ENCODE measurements around the gene CPXM2.

Gene CPXM2

DNA sequence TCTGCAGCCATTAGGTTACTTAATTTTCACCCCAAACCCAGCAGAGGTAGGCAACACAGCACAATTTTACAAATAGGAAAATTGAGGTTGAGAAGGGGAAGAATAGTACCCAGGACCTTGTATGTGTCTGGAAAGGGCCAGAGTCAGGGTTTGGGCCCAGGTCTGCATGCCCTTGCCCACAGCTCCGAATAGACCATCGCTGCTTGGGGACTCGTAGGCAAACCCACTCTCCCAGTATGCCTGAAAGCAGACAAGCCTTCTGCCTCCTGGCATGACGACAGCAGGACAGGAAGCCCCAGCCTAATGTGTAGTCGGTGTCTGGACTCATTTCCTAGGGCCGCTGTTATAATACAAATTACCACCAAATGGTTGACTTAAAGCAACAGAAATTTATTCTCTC, 133.8 kb downstream of the CPXM2 start:
- TF ChIP-seq TAF1 (IDR thresholded peaks at IDR 0.05; ENCODE audit: borderline replicate concordance, insufficient read depth, low read length) (no peak), SIN3A (IDR thresholded peaks at IDR 0.05; ENCODE audit: borderline replicate concordance, insufficient read depth, low read length) (no peak), POLR2AphosphoS5 (IDR thresholded peaks at IDR 0.05; ENCODE audit: low read depth, low read length) (no peak), FOXP2 (optimal IDR thresholded peaks at IDR 0.05; ENCODE audit: borderline replicate concordance, extremely low read depth, extremely low read length, insufficient read depth) (no peak)
- TF ChIP-seq, protein P1, sequence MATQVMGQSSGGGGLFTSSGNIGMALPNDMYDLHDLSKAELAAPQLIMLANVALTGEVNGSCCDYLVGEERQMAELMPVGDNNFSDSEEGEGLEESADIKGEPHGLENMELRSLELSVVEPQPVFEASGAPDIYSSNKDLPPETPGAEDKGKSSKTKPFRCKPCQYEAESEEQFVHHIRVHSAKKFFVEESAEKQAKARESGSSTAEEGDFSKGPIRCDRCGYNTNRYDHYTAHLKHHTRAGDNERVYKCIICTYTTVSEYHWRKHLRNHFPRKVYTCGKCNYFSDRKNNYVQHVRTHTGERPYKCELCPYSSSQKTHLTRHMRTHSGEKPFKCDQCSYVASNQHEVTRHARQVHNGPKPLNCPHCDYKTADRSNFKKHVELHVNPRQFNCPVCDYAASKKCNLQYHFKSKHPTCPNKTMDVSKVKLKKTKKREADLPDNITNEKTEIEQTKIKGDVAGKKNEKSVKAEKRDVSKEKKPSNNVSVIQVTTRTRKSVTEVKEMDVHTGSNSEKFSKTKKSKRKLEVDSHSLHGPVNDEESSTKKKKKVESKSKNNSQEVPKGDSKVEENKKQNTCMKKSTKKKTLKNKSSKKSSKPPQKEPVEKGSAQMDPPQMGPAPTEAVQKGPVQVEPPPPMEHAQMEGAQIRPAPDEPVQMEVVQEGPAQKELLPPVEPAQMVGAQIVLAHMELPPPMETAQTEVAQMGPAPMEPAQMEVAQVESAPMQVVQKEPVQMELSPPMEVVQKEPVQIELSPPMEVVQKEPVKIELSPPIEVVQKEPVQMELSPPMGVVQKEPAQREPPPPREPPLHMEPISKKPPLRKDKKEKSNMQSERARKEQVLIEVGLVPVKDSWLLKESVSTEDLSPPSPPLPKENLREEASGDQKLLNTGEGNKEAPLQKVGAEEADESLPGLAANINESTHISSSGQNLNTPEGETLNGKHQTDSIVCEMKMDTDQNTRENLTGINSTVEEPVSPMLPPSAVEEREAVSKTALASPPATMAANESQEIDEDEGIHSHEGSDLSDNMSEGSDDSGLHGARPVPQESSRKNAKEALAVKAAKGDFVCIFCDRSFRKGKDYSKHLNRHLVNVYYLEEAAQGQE (IDR thresholded peaks at IDR 0.05; ENCODE audit: insufficient read depth in 1 of 2, low read depth in 2 of 2, low read length in 2 of 2), result no peak

DNA sequence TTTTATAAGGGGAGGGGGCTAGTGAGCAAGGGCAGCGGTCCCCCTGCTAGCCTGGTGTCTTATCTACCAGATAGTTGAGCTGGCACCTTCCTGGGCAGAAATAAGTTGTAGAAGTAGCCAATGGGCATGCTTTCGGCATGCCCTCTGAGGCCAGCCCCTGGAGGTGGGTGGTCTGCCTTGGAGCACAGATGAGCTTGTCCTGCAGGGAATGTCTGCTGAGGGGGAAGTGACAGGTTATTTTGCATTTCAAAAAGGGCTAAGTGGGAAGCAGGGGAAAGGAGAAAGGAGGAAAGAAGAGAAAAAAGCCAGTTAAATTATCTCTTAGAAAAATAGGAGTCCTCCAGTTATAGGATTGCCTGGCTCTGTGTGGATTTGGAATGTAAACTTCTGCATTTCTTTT, 136.5 kb downstream of the CPXM2 start:
- TF ChIP-seq POLR2AphosphoS5 (IDR thresholded peaks at IDR 0.05; ENCODE audit: low read depth, low read length), result no peak

- TF ChIP-seq TAF1 (IDR thresholded peaks at IDR 0.05; ENCODE audit: borderline replicate concordance, insufficient read depth, low read length) (no peak), POLR2AphosphoS5 (IDR thresholded peaks at IDR 0.05; ENCODE audit: low read depth, low read length) (no peak), FOXP2 (optimal IDR thresholded peaks at IDR 0.05; ENCODE audit: borderline replicate concordance, extremely low read depth, extremely low read length, insufficient read depth) (no peak), SIN3A (IDR thresholded peaks at IDR 0.05; ENCODE audit: borderline replicate concordance, insufficient read depth, low read length) (no peak)
- TF ChIP-seq, protein P1 (IDR thresholded peaks at IDR 0.05; ENCODE audit: insufficient read depth in 1 of 2, low read depth in 2 of 2, low read length in 2 of 2), result no peak
These were observed 137.5 kb downstream of the CPXM2 start for GRCh38 chr10:123754123-123754522.

DNA sequence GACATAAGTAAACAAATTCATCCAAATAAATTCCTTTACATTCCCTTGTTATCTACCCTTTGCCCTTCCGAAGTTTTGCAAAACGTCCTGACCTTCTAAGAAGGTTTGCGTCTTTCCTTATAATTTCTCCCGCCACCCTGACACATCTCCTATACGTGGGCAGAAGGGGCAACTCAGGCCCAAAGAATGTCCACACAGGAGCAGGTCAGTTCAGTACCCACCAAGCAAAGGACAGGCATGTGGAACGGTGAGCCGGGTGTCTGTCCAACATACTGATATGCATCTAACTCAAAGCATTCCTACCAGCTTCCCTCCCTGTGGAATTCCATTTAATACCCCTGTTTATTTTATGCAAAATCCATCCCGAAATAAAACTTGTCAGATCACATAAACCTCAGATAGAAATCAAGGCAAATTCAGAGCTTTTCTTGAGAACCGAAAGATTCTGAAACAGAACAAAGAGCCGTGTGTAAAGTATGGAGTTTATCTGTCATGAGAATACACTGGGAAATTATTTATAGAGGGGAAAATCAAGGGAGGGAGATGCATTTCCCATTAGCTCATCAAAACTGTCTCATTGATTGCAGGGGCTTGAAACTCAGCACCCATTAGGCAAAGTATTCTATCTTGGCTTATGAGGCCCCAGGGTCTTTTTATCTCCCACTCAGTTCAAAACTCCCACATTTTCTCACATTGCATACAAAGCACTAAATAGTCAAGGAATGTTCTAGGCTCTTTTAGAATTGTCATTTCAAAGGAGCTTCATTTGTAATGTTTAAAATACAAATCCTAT, 140.1 kb downstream of the CPXM2 start:
- no peak for TF ChIP-seq POLR2AphosphoS5 (IDR thresholded peaks at IDR 0.05; ENCODE audit: low read depth, low read length)
- TF ChIP-seq, protein P1 (IDR thresholded peaks at IDR 0.05; ENCODE audit: insufficient read depth in 1 of 2, low read depth in 2 of 2, low read length in 2 of 2), result no peak
- TF ChIP-seq SIN3A (IDR thresholded peaks at IDR 0.05; ENCODE audit: borderline replicate concordance, insufficient read depth, low read length), result no peak
- TF ChIP-seq TAF1 (IDR thresholded peaks at IDR 0.05; ENCODE audit: borderline replicate concordance, insufficient read depth, low read length), result no peak
- no peak for TF ChIP-seq FOXP2 (optimal IDR thresholded peaks at IDR 0.05; ENCODE audit: borderline replicate concordance, extremely low read depth, extremely low read length, insufficient read depth)

- TF ChIP-seq TAF1 (IDR thresholded peaks at IDR 0.05; ENCODE audit: borderline replicate concordance, insufficient read depth, low read length), result no peak
- no peak for TF ChIP-seq POLR2AphosphoS5 (IDR thresholded peaks at IDR 0.05; ENCODE audit: low read depth, low read length)
- TF ChIP-seq SIN3A (IDR thresholded peaks at IDR 0.05; ENCODE audit: borderline replicate concordance, insufficient read depth, low read length), result no peak
- TF ChIP-seq FOXP2 (optimal IDR thresholded peaks at IDR 0.05; ENCODE audit: borderline replicate concordance, extremely low read depth, extremely low read length, insufficient read depth), result no peak
These were observed 140.7 kb downstream of the CPXM2 start for GRCh38 chr10:123750901-123751300.

DNA sequence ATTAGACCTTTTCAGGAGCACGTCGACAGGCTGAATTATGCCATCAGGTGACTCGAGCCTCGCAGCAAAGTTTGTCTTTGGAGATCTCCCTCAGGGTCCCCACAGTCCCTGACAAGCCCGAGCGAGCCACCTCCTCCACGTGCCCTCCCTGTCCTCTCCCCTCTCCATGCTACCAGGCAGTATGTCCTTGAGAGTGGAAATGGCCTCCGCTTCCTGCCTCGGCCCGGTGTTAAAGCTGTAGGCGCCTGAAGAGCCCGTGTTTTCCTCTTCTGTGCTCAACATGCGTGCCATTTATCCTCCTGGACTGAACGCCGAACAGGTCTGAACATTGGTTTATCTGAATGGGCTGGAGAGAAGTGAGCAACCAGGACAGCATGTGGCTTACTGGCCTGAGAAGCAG, 142.9 kb downstream of the CPXM2 start:
- TF ChIP-seq SIN3A (IDR thresholded peaks at IDR 0.05; ENCODE audit: borderline replicate concordance, insufficient read depth, low read length) (no peak), FOXP2 (optimal IDR thresholded peaks at IDR 0.05; ENCODE audit: borderline replicate concordance, extremely low read depth, extremely low read length, insufficient read depth) (no peak), TAF1 (IDR thresholded peaks at IDR 0.05; ENCODE audit: borderline replicate concordance, insufficient read depth, low read length) (no peak), POLR2AphosphoS5 (IDR thresholded peaks at IDR 0.05; ENCODE audit: low read depth, low read length) (no peak)
- TF ChIP-seq, protein P1 (IDR thresholded peaks at IDR 0.05; ENCODE audit: insufficient read depth in 1 of 2, low read depth in 2 of 2, low read length in 2 of 2), result no peak
